Progenitor cell of endocrine pancreas (in vitro differentiated cells): ENCODE data around the gene RASA4B. TPM values are rescaled to one million over a fixed set of nuclear protein-coding genes. Genes with fewer than 3 reads are reported as not detected.
A peak's percentile ranks its signal among the peaks of the same experiment; 100 is the strongest.
"Not testable (repeated sequence)": the region's sequence is repeated elsewhere in the genome, so short reads cannot be mapped to it uniquely, and the experiment has no call there.

ENCODE experiments used
- DNase-seq: peaks from one replicate; pipeline ENCODE4 v3.0.0; 2021; ENCODE audit warnings: low spot score; ENCODE audit not compliant: unreplicated experiment
- H3K27ac Mint-ChIP-seq: 2 replicates; pipeline ENCODE4 v1.8.0; 2021; ENCODE audit warnings: mild to moderate bottlenecking, moderate library complexity, mixed read lengths
- H3K27me3 Mint-ChIP-seq: 2 replicates; pipeline ENCODE4 v1.8.0; 2021; ENCODE audit warnings: mixed read lengths
- H3K36me3 Mint-ChIP-seq: 2 replicates; pipeline ENCODE4 v1.8.0; 2022; ENCODE audit warnings: mixed read lengths; ENCODE audit not compliant: insufficient read depth
- H3K4me1 Mint-ChIP-seq: 2 replicates; pipeline ENCODE4 v1.8.0; 2021; ENCODE audit warnings: low read depth, mixed read lengths
- H3K4me3 Mint-ChIP-seq: 2 replicates; pipeline ENCODE4 v1.8.0; 2021; ENCODE audit warnings: low read depth, mild to moderate bottlenecking, moderate library complexity, mixed read lengths
- H3K9me3 Mint-ChIP-seq: 2 replicates; pipeline ENCODE4 v1.8.0; 2021; ENCODE audit warnings: low read depth, mixed read lengths
- CTCF ChIP-seq: fragments of 200-600 bp; sonication (generic); IDR thresholded peaks from one replicate; pipeline ENCODE4 v1.5.0; 2021; ENCODE audit warnings: antibody characterized with exemption, mild to moderate bottlenecking; ENCODE audit not compliant: unreplicated experiment
- total RNA-seq: library from RNA; stranded (reverse); gene quantifications from 2 replicates; pipeline ENCODE4 v1.2.1, GENCODE V29; 2021

RASA4B gene
- total RNA-seq, 1 donor from 2014 or later = 10.8 TPM

GRCh38 chr7:102455596-102455995 lies 62.0 kb downstream of the RASA4B start:
- Mint-ChIP-seq H3K4me1 (no peaks in the 10 kb centered on the region), H3K27ac (no peak overlapping the region), H3K4me3 (no peak overlapping the region), H3K36me3 (no peaks in the 10 kb centered on the region), H3K27me3 (no peaks in the 10 kb centered on the region), H3K9me3 (no peaks in the 10 kb centered on the region)
- no peak for DNase-seq
- no peak for TF ChIP-seq CTCF

GRCh38 chr7:102454932-102455331 lies 62.6 kb downstream of the RASA4B start:
- H3K36me3 Mint-ChIP-seq, H3K27me3 Mint-ChIP-seq, H3K9me3 Mint-ChIP-seq, H3K27ac Mint-ChIP-seq, H3K4me1 Mint-ChIP-seq, DNase-seq, H3K4me3 Mint-ChIP-seq: not testable (repeated sequence)

- no peaks in the 10 kb centered on the region for H3K9me3 Mint-ChIP-seq
- H3K4me3 Mint-ChIP-seq = no peak overlapping the region
- H3K27me3 Mint-ChIP-seq = no peaks in the 10 kb centered on the region
- no peaks in the 10 kb centered on the region for H3K4me1 Mint-ChIP-seq
- DNase-seq = no peak
- no peak overlapping the region for H3K27ac Mint-ChIP-seq
- TF ChIP-seq CTCF = no peak
- H3K36me3 Mint-ChIP-seq = no peaks in the 10 kb centered on the region
Observed at GRCh38 chr7:102454468-102454867, 63.1 kb downstream of the RASA4B start.

GRCh38 chr7:102453319-102453718 lies 64.3 kb downstream of the RASA4B start:
- Mint-ChIP-seq H3K27ac (no peak overlapping the region), H3K27me3 (no peaks in the 10 kb centered on the region), H3K9me3 (no peaks in the 10 kb centered on the region), H3K4me1 (no peaks in the 10 kb centered on the region), H3K4me3 (no peak overlapping the region), H3K36me3 (no peaks in the 10 kb centered on the region)
- no peak for TF ChIP-seq CTCF
- DNase-seq = no peak

- TF ChIP-seq CTCF = no peak
Observed at GRCh38 chr7:102452451-102452850, 65.1 kb downstream of the RASA4B start.

GRCh38 chr7:102451371-102452054 lies 66.1 kb downstream of the RASA4B start:
- no peak overlapping the region for H3K27ac Mint-ChIP-seq
- peak; percentile 12 for TF ChIP-seq CTCF
- H3K27me3 Mint-ChIP-seq = no peaks in the 10 kb centered on the region
- no peaks in the 10 kb centered on the region for H3K4me1 Mint-ChIP-seq
- no peaks in the 10 kb centered on the region for H3K36me3 Mint-ChIP-seq
- no peaks in the 10 kb centered on the region for H3K9me3 Mint-ChIP-seq
- DNase-seq = no peak
- no peak overlapping the region for H3K4me3 Mint-ChIP-seq

More at GRCh38 chr7:102452451-102452850, 65.1 kb downstream of the RASA4B start:
- Mint-ChIP-seq H3K36me3 (no peaks in the 10 kb centered on the region), H3K9me3 (no peaks in the 10 kb centered on the region), H3K27ac (no peak overlapping the region), H3K4me1 (no peaks in the 10 kb centered on the region), H3K4me3 (no peak overlapping the region), H3K27me3 (no peaks in the 10 kb centered on the region)
- no peak for DNase-seq
